ENCODE data around the gene ADGRF3.

- TF ChIP-seq POLR2A (IDR thresholded peaks at IDR 0.05) (no peak), CTCF (IDR thresholded peaks at IDR 0.05) (no peak), POLR2AphosphoS5 (IDR thresholded peaks at IDR 0.05) (no peak)
Measured at GRCh38 chr2:26349690-26350089, 3.1 kb upstream of the ADGRF3 start.
